NCI-H1105 (cell line): Measurements from ENCODE around the gene ZNF619.

Source experiments
- DNase-seq: peaks from one replicate; lab custom pipeline; 2025; lab: John Stamatoyannopoulos, UW

The ZNF619 gene

DNA sequence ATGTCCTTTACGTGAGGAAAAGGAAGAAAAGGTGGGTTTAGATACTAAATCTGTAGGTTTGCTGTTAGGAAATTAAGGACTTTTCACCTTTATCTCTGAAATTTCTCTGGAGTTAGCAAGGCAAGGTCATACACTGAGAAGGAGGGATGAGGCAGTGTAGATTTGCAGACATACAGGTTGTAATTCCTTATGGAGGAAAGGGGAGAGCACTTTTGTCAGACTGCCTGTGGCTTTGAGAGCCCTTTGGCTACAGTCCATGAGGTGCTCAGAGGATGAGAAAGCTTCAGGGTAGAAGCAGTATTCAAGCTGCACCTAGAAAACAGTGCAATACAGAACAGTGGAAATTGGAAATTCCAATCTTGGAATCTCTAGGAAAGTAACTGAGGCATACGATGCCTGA, 11.5 kb upstream of the ZNF619 start:
- DNase-seq: no peak

- DNase-seq: no peak
Observed at GRCh38 chr3:40468018-40468417, 8.9 kb upstream of the ZNF619 start.

DNA sequence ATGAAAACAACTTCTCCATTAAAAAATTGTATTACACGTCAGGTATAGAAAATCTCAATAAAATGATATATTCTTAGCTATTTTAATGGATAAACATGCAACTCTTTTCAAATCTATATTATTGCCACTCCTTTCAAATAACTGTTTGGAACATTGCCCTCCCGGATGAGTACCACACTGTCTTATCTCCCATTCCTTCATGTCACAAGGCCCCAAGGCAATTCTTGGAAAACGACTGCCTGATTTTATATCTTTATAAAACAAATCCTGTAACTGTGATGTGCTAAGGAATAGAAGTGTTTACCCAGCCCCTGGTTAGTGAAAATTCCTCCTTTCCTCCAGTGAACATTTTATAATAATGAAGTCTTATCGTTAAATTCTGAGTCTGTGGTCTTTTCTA, 6.2 kb upstream of the ZNF619 start:
- no peak for DNase-seq

DNA sequence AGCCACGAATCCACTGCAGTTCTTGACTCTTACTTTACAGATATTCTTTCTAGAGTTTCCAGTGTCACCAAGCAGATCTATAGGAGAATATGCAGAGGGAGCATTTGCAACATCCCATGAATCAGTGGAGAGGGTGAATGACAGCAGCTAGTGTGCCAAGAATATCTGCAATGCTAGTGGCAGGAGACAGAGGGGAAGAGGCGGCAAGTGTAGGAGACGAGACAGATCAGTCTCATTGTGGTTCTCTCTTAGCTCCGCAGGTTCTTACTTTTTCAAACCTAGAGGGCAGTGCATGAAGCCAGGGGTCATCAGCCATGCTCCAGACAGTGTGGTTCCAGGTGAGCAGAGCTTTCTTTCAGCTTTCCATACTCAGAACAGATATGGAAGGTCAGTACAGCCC, 744 bp downstream of the ZNF619 start:
- DNase-seq: no peak

DNA sequence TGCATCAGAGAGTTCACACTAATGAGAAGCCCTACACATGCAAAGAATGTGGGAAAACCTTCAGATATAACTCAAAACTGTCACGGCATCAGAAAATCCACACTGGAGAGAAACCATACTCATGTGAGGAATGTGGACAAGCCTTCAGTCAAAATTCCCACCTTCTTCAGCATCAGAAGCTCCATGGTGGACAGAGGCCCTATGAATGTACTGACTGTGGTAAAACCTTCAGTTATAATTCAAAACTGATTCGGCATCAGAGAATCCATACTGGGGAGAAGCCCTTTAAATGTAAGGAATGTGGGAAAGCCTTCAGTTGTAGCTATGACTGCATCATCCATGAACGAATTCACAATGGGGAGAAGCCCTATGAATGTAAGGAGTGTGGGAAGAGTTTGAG, 10.2 kb downstream of the ZNF619 start:
- no peak for DNase-seq

DNA sequence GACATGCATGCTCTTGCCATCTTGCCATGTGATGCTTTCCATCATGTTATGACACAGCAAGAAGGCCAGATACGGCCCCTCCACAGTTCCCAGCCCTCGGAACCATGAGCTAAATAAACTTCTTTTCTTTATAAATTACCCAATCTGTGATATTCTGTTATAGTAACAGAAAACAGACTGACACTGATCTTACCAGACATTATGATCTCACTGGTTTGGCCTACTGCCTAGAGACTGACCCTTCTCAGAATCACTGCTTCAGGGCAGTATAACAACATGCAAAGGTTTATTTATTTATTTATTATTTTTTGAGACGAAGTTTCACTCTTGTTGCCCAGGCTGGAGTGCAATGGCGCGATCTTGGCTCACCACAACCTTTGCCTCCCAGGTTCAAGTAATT, 14.0 kb downstream of the ZNF619 start:
- DNase-seq: no peak

DNA sequence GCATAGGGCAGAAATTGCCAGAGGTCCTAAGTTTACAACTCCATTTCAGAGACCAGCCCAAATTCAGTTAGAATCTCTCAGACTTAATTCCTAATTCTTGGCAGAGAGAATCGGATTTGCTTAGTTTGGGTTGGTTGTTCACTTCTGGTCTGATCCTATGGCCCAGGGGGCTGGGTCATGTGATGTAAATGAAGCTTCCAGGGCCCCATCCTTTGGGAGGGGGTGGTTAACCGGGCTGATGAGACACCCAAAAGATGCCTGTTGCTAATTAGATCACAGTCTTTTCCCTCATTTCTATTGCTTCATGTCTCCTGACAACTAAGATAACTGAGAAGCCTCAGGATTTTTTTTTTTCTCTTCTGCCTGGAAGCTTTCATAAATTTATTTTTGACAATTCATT, 17.8 kb downstream of the ZNF619 start:
- DNase-seq: no peak

GRCh38 chr3:40497288-40497687, 20.4 kb downstream of the ZNF619 start:
- no peak for DNase-seq

DNA sequence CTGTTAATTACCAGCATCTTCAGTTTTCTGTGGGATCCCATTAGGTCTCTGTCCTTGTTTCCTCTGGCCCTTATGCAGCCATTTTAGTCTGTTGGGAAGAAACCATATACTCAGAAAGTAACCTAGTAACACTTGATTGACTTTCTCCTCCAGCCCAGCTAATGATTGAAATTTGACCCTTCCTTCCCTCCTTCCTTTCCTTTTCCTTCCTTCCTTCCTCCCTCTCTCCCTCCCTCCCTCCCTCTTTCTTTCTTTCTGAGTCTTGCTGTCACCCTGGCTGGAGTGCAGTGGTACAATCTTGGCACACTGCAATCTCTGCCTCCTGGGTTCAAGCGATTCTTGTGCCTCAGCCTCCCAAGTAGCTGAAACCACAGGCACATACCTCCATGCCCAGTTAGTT, 23.0 kb downstream of the ZNF619 start:
- DNase-seq: no peak

GRCh38 chr3:40502034-40502433, 25.1 kb downstream of the ZNF619 start:
- DNase-seq: no peak

GRCh38 chr3:40504636-40505430, 27.9 kb downstream of the ZNF619 start:
- no peak for DNase-seq

DNA sequence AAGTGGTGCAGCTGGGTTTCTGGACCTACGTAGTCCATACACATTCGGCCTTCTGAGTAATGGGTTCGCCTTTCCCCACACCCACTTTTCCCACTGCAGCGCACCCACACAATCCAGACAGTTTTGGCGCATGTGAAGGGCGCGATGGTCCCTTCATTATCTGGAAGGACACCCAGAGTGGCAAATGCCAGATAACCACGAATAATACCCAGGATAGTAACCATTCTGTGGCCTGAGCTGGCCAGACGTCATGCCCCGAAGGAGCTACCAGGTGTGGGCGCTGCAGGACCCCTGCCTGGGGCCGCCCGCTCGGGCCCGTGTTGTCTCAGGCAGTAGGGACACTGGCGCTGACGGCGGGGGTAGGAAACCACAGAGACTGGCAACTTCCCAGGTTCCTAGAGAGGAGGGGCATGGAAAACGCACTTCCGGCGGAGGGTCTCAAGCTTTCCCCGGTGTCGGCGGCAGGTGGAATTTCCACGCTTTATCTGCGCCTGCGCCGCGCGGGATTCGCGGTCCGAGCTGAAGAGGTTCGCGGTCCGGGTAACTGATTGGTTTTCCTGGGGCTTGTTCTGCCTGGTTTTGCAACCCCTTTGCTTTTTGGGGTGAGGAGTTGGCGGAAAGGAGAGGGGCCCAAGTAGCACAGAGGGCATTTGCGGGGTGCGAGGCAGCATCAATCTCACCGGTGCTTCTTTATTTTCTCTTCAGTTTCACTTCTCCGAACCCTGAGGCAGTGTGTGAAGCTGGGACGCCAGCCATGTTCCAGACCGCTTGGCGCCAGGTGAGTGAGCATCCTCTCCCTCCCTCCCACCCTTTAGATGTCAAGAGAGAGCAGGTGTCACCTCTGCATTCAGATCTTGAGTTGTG, 28.9 kb downstream of the ZNF619 start, which contains the start of gene ZNF620:
Gene ZNF620, plus strand, starts transcription at position 441 of the 864 bp plus-strand sequence. Its CDS starts 314 bp downstream, at position 755.
- peak; percentile 78 for DNase-seq

DNA sequence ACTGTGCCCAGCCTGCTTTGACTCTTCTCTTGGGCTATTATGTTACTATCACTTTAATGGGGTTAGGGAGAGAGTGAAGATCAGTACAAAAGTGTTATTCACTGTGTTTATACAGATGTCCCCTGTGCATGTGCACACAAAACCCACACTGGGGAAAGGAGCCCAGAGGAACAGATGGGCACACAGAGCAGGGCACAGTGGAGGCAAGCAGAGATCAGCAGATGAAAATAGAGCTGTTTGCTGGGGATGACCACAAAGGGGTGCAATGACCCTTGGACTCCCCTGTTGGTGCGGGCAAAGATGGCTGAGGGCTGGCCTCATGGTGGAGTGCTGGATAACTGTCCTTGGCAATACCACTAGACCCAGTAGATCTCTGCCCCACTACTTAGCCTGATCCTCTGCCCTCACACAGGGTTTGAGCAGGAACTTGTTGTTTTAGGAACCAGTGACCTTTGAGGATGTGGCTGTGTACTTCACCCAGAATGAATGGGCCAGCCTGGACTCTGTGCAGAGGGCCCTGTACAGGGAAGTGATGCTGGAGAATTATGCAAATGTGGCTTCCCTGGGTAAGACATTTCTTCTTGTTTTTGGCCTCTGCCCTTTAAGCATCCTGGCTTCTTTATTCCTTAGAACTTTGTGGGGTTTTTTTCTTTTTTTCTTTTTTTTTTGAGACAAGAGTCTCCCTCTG, 34.3 kb downstream of the ZNF619 start:
- no peak for DNase-seq

GRCh38 chr3:40516201-40516600, 39.3 kb downstream of the ZNF619 start:
- DNase-seq: no peak

- no peak for DNase-seq
Observed at GRCh38 chr3:40518067-40518466, 41.1 kb downstream of the ZNF619 start.

DNA sequence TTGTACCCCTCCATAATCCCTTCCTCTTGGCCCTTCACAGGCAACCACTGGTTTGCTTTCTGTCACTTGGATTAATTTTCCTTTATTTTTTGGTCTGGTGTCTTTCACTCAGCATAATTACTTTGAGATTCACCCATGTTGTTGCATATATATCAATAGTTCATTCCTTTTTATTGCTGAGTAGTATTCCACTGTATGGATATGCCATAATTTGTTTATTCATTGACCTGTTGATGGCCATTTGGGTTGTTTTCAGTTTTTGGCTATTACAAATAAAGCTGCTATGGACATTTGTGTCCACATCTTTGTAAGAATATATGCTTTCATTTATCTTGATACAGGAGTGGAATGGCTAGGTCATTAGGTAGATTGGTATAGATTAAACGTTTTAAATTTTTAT, 41.9 kb downstream of the ZNF619 start:
- DNase-seq: no peak

- DNase-seq: no peak
Observed at GRCh38 chr3:40521254-40521653, 44.3 kb downstream of the ZNF619 start.

DNA sequence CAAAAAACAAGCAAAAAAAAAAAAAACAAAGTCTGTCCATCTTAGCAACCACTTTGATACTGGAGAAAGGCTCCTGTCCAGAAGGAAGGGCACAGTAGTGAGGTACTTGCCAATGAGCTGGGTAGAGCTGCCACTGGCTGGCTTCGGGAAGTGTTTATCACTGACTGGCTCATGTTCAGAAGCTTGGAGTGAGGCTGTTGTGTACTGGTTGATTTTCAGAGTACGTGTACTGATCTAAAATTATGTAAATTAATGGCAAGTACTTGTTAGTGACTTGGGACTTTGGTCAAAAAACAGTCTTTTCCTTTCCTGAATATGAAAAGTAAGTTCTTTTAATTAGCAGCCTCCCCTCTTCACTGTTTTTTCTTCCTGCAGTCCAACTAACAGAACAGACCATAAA, 46.9 kb downstream of the ZNF619 start:
- DNase-seq: no peak

- no peak for DNase-seq
Observed at GRCh38 chr3:40524222-40524567, 47.3 kb downstream of the ZNF619 start.

DNA sequence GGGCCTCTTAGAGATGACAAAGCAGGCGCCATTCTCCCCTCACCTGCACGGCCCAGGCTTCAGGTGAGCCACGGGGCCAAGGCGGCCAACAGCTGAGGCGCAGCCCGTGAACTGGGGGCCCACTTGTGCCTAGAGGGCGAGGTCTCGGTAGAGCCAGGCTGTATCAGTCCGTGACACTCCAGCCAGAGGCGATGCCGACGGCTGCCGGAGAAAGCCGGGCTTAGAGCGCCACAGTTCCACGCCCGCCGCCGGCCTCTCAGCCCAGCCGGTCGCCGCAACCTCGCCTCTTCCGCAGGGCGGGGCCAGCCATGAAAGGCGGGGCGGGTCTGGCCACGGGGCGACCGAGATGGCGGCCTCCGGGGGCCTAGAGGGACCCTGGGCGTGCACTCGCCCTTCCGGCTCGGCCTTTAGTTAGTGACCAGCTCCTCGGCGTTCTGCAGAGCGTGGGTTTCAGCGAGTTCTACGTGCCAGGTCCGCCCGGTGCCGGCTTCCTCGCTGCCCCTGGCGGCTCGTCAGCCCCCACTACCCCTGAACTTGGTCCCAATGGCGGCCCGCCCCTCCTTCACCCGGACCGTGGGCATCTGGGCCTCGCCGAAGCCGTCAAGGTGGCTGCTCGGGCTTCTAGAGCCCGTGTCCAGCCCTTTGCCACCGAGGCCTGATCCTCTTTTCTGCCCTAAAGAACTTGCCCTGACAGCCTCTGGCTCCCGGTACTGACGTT, 47.8 kb downstream of the ZNF619 start, which contains the start of gene ZNF621:
Gene ZNF621, plus strand, starts transcription at position 393 of the 718 bp plus-strand sequence. CDS start 881 bp downstream, outside the sequence.
- peak; percentile 55 for DNase-seq

DNA sequence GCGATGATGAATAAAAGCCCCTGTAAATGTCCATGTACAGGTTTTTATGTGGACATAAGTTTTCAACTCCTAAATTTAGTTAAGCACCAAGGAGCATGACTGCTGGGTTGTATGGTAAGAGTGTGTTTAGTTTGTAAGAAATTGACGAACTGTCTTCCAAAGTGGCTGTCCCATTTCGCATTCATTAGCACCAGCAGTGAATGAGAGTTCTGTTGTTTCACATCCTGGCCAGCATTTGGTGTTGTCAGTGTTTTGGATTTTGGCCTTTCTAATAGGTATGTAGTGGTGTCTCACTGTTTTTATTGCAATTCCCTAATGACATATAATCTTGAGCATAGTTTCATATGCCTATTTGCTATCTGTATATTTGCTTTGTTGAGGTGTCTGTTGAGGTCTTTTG, 51.5 kb downstream of the ZNF619 start:
- DNase-seq: no peak

GRCh38 chr3:40532252-40532651, 55.3 kb downstream of the ZNF619 start:
- DNase-seq: no peak
